Measurements from ENCODE around the gene OR52I2. TPM values are rescaled to one million over a fixed set of nuclear protein-coding genes. Genes with fewer than 3 reads are reported as not detected.

Gene OR52I2
- total RNA-seq (not detected), polyA plus RNA-seq (not detected)

GRCh38 chr11:4581443-4581842 lies at the start of gene OR52I2:
OR52I2 (plus strand) TSS chr11:4581743.
- Histone ChIP-seq H3K27ac (ENCODE audit: insufficient read depth, low read length, poor library complexity, severe bottlenecking) (no peak within 1 kb of the TSS), H3K36me3 (ENCODE audit: control insufficient read depth, insufficient read depth, low read length) (no peaks in the 10 kb centered on the region), H3K9me3 (ENCODE audit: control insufficient read depth in 2 of 2, low read length in 2 of 2) (no peaks in the 10 kb centered on the region), H3K27me3 (ENCODE audit: control insufficient read depth, insufficient read depth, low read length) (peaks cover 9% of the 10 kb centered on the region), H3K4me3 (ENCODE audit: low read depth, low read length) (no peak within 1 kb of the TSS), H3K4me1 (ENCODE audit: control insufficient read depth, insufficient read depth, low read length, poor library complexity, severe bottlenecking) (no peaks in the 10 kb centered on the region)
- Mint-ChIP-seq H3K27me3 (peaks cover 26% of the 10 kb centered on the region), H3K4me1 (no peaks in the 10 kb centered on the region), H3K36me3 (peaks cover 3% of the 10 kb centered on the region), H3K4me3 (no peak within 1 kb of the TSS), H3K27ac (no peak within 1 kb of the TSS), H3K9me3 (peaks cover 0 to 2% (median 0%) of the 10 kb centered on the region in 7 donors)
- no peak for DNase-seq
- no peak for ATAC-seq (ENCODE audit: low read depth in 2 of 2)

GRCh38 chr11:4539603-4540219 lies 41.8 kb upstream of the OR52I2 start:
- H3K9me3 Mint-ChIP-seq, result no peaks in the 10 kb centered on the region
- Histone ChIP-seq H3K9me3 (ENCODE audit: control insufficient read depth in 2 of 2, low read length in 2 of 2) (no peaks in the 10 kb centered on the region), H3K36me3 (ENCODE audit: control insufficient read depth, insufficient read depth, low read length) (no peaks in the 10 kb centered on the region), H3K4me1 (ENCODE audit: control insufficient read depth, insufficient read depth, low read length, poor library complexity, severe bottlenecking) (no peaks in the 10 kb centered on the region), H3K27ac (ENCODE audit: insufficient read depth, low read length, poor library complexity, severe bottlenecking) (no peak overlapping the region), H3K27me3 (ENCODE audit: control insufficient read depth, insufficient read depth, low read length) (no peaks in the 10 kb centered on the region), H3K4me3 (ENCODE audit: low read depth, low read length) (no peak overlapping the region)
- peaks cover 13% of the 10 kb centered on the region for H3K27me3 Mint-ChIP-seq
- no peaks in the 10 kb centered on the region for H3K36me3 Mint-ChIP-seq
- H3K4me1 Mint-ChIP-seq, result no peaks in the 10 kb centered on the region
- H3K4me3 Mint-ChIP-seq, result no peak overlapping the region
- peak; percentile 24 to 49 (median 31) for DNase-seq
- peak in 1 of 2 donors; percentile 47 for ATAC-seq (ENCODE audit: low read depth in 2 of 2)
- H3K27ac Mint-ChIP-seq, result no peak overlapping the region

- Mint-ChIP-seq H3K36me3 (no peaks in the 10 kb centered on the region), H3K4me3 (no peak overlapping the region), H3K27me3 (peaks cover 10% of the 10 kb centered on the region), H3K9me3 (no peaks in the 10 kb centered on the region), H3K27ac (no peak overlapping the region), H3K4me1 (no peaks in the 10 kb centered on the region)
- Histone ChIP-seq H3K4me1 (ENCODE audit: control insufficient read depth, insufficient read depth, low read length, poor library complexity, severe bottlenecking) (no peaks in the 10 kb centered on the region), H3K36me3 (ENCODE audit: control insufficient read depth, insufficient read depth, low read length) (no peaks in the 10 kb centered on the region), H3K27ac (ENCODE audit: insufficient read depth, low read length, poor library complexity, severe bottlenecking) (no peak overlapping the region), H3K9me3 (ENCODE audit: control insufficient read depth in 2 of 2, low read length in 2 of 2) (no peaks in the 10 kb centered on the region), H3K27me3 (ENCODE audit: control insufficient read depth, insufficient read depth, low read length) (no peaks in the 10 kb centered on the region), H3K4me3 (ENCODE audit: low read depth, low read length) (no peak overlapping the region)
- ATAC-seq (ENCODE audit: low read depth in 2 of 2) (no peak), DNase-seq (no peak)
These were observed 40.5 kb upstream of the OR52I2 start for GRCh38 chr11:4541071-4541470.

- DNase-seq, result no peak
- Histone ChIP-seq H3K4me1 (ENCODE audit: control insufficient read depth, insufficient read depth, low read length, poor library complexity, severe bottlenecking) (no peaks in the 10 kb centered on the region), H3K9me3 (ENCODE audit: control insufficient read depth in 2 of 2, low read length in 2 of 2) (no peaks in the 10 kb centered on the region), H3K27ac (ENCODE audit: insufficient read depth, low read length, poor library complexity, severe bottlenecking) (no peak overlapping the region), H3K4me3 (ENCODE audit: low read depth, low read length) (no peak overlapping the region), H3K27me3 (ENCODE audit: control insufficient read depth, insufficient read depth, low read length) (no peaks in the 10 kb centered on the region), H3K36me3 (ENCODE audit: control insufficient read depth, insufficient read depth, low read length) (no peaks in the 10 kb centered on the region)
- no peaks in the 10 kb centered on the region for H3K36me3 Mint-ChIP-seq
- H3K9me3 Mint-ChIP-seq, result no peaks in the 10 kb centered on the region
- peaks cover 10% of the 10 kb centered on the region for H3K27me3 Mint-ChIP-seq
- H3K27ac Mint-ChIP-seq, result no peak overlapping the region
- H3K4me1 Mint-ChIP-seq, result no peaks in the 10 kb centered on the region
- no peak overlapping the region for H3K4me3 Mint-ChIP-seq
- ATAC-seq (ENCODE audit: low read depth in 2 of 2), result no peak
These were observed 38.0 kb upstream of the OR52I2 start for GRCh38 chr11:4543561-4543960.

- no peak within 1 kb of the TSS for H3K27ac ChIP-seq (ENCODE audit: insufficient read depth, low read length, poor library complexity, severe bottlenecking)
- no peaks in the 10 kb centered on the region for H3K4me1 ChIP-seq (ENCODE audit: control insufficient read depth, insufficient read depth, low read length, poor library complexity, severe bottlenecking)
- H3K36me3 ChIP-seq (ENCODE audit: control insufficient read depth, insufficient read depth, low read length), result no peaks in the 10 kb centered on the region
- H3K9me3 ChIP-seq (ENCODE audit: control insufficient read depth in 2 of 2, low read length in 2 of 2), result no peaks in the 10 kb centered on the region
- H3K27me3 ChIP-seq (ENCODE audit: control insufficient read depth, insufficient read depth, low read length), result no peaks in the 10 kb centered on the region
- no peaks in the 10 kb centered on the region for H3K9me3 Mint-ChIP-seq
- H3K4me1 Mint-ChIP-seq, result no peaks in the 10 kb centered on the region
- H3K4me3 ChIP-seq (ENCODE audit: low read depth, low read length), result no peak within 1 kb of the TSS
- DNase-seq, result no peak
- no peaks in the 10 kb centered on the region for H3K36me3 Mint-ChIP-seq
- ATAC-seq (ENCODE audit: low read depth in 2 of 2), result no peak
- no peak within 1 kb of the TSS for H3K4me3 Mint-ChIP-seq
- H3K27ac Mint-ChIP-seq, result no peak within 1 kb of the TSS
- peaks cover under 1% of the 10 kb centered on the region for H3K27me3 Mint-ChIP-seq
These were observed 36.7 kb upstream of the OR52I2 start, which contains the start of gene OR52M1 for GRCh38 chr11:4544891-4545290. OR52M1 (plus strand) TSS chr11:4545191; CDS start chr11:4545191, 0 bp downstream.

- H3K9me3 ChIP-seq (ENCODE audit: control insufficient read depth in 2 of 2, low read length in 2 of 2), result no peaks in the 10 kb centered on the region
- H3K4me1 ChIP-seq (ENCODE audit: control insufficient read depth, insufficient read depth, low read length, poor library complexity, severe bottlenecking), result no peaks in the 10 kb centered on the region
- no peak overlapping the region for H3K27ac ChIP-seq (ENCODE audit: insufficient read depth, low read length, poor library complexity, severe bottlenecking)
- H3K36me3 ChIP-seq (ENCODE audit: control insufficient read depth, insufficient read depth, low read length), result no peaks in the 10 kb centered on the region
- Mint-ChIP-seq H3K27me3 (no peaks in the 10 kb centered on the region), H3K4me1 (no peaks in the 10 kb centered on the region), H3K9me3 (peaks cover 0 to 2% (median 0%) of the 10 kb centered on the region in 7 donors), H3K4me3 (no peak overlapping the region), H3K27ac (no peak overlapping the region), H3K36me3 (no peaks in the 10 kb centered on the region)
- H3K27me3 ChIP-seq (ENCODE audit: control insufficient read depth, insufficient read depth, low read length), result no peaks in the 10 kb centered on the region
- no peak for ATAC-seq (ENCODE audit: low read depth in 2 of 2)
- H3K4me3 ChIP-seq (ENCODE audit: low read depth, low read length), result no peak overlapping the region
- no peak for DNase-seq
These were observed 34.7 kb upstream of the OR52I2 start for GRCh38 chr11:4546878-4547277.

- DNase-seq (no peak), ATAC-seq (ENCODE audit: low read depth in 2 of 2) (no peak)
- Histone ChIP-seq H3K27ac (ENCODE audit: insufficient read depth, low read length, poor library complexity, severe bottlenecking) (no peak overlapping the region), H3K27me3 (ENCODE audit: control insufficient read depth, insufficient read depth, low read length) (no peaks in the 10 kb centered on the region), H3K4me3 (ENCODE audit: low read depth, low read length) (no peak overlapping the region), H3K9me3 (ENCODE audit: control insufficient read depth in 2 of 2, low read length in 2 of 2) (no peaks in the 10 kb centered on the region), H3K36me3 (ENCODE audit: control insufficient read depth, insufficient read depth, low read length) (no peaks in the 10 kb centered on the region), H3K4me1 (ENCODE audit: control insufficient read depth, insufficient read depth, low read length, poor library complexity, severe bottlenecking) (no peaks in the 10 kb centered on the region)
- no peak overlapping the region for H3K27ac Mint-ChIP-seq
- H3K27me3 Mint-ChIP-seq, result no peaks in the 10 kb centered on the region
- H3K36me3 Mint-ChIP-seq, result no peaks in the 10 kb centered on the region
- H3K4me1 Mint-ChIP-seq, result no peaks in the 10 kb centered on the region
- no peak overlapping the region for H3K4me3 Mint-ChIP-seq
- peaks cover 0 to 2% (median 0%) of the 10 kb centered on the region in 7 donors for H3K9me3 Mint-ChIP-seq
These were observed 34.1 kb upstream of the OR52I2 start for GRCh38 chr11:4547416-4547815.

- DNase-seq, result no peak
These were observed 30.1 kb upstream of the OR52I2 start for GRCh38 chr11:4551346-4551979.

More at GRCh38 chr11:4551346-4551979, 30.1 kb upstream of the OR52I2 start:
- Mint-ChIP-seq H3K27ac (no peak overlapping the region), H3K9me3 (peaks cover 0 to 2% (median 0%) of the 10 kb centered on the region in 7 donors), H3K4me3 (no peak overlapping the region), H3K27me3 (peaks cover 4% of the 10 kb centered on the region), H3K36me3 (no peaks in the 10 kb centered on the region), H3K4me1 (no peaks in the 10 kb centered on the region)
- H3K27ac ChIP-seq (ENCODE audit: insufficient read depth, low read length, poor library complexity, severe bottlenecking), result no peak overlapping the region
- ATAC-seq (ENCODE audit: low read depth in 2 of 2), result no peak
- H3K36me3 ChIP-seq (ENCODE audit: control insufficient read depth, insufficient read depth, low read length), result no peaks in the 10 kb centered on the region
- H3K27me3 ChIP-seq (ENCODE audit: control insufficient read depth, insufficient read depth, low read length), result peaks cover 2% of the 10 kb centered on the region
- no peaks in the 10 kb centered on the region for H3K9me3 ChIP-seq (ENCODE audit: control insufficient read depth in 2 of 2, low read length in 2 of 2)
- no peaks in the 10 kb centered on the region for H3K4me1 ChIP-seq (ENCODE audit: control insufficient read depth, insufficient read depth, low read length, poor library complexity, severe bottlenecking)
- no peak overlapping the region for H3K4me3 ChIP-seq (ENCODE audit: low read depth, low read length)

Data from CD4-positive, CD25-positive, alpha-beta regulatory T cell (primary cell).